GM10266 (cell line): Measurements from ENCODE around the gene HP.
"Not testable (repeated sequence)": the region's sequence is repeated elsewhere in the genome, so short reads cannot be mapped to it uniquely, and the experiment has no call there.

Experiments
- DNase-seq: peaks from one replicate; pipeline ENCODE4 v3.0.0; 2012; ENCODE audit errors: extremely low spot score
- CTCF ChIP-seq: IDR thresholded peaks from 2 replicates; pipeline ENCODE4 v1.5.1; 2012; ENCODE audit warnings: mild to moderate bottlenecking, low read depth; ENCODE audit not compliant: control insufficient read depth, insufficient read depth; ENCODE audit errors: missing control alignments

HP gene

GRCh38 chr16:72060405-72060804 is 6.1 kb downstream of the HP start:
- TF ChIP-seq CTCF: no peak
- no peak for DNase-seq

GRCh38 chr16:72061564-72061963 is 7.3 kb downstream of the HP start:
- DNase-seq: no peak
- no peak for TF ChIP-seq CTCF

GRCh38 chr16:72064361-72064894 is 10.1 kb downstream of the HP start:
- TF ChIP-seq CTCF: no peak
- DNase-seq: no peak

GRCh38 chr16:72066747-72067146 is 12.4 kb downstream of the HP start:
- peak; percentile 53 for TF ChIP-seq CTCF
- peak; percentile 31 for DNase-seq

GRCh38 chr16:72068930-72069329 is 14.6 kb downstream of the HP start:
- TF ChIP-seq CTCF: no peak
- no peak for DNase-seq

- DNase-seq: no peak
- TF ChIP-seq CTCF: no peak
These were observed 18.4 kb downstream of the HP start for GRCh38 chr16:72072514-72073342.

GRCh38 chr16:72073560-72074230 is 19.4 kb downstream of the HP start:
- TF ChIP-seq CTCF: no peak
- no peak for DNase-seq

- not testable (repeated sequence) for DNase-seq
These were observed 20.8 kb downstream of the HP start for GRCh38 chr16:72075067-72075466.

GRCh38 chr16:72076991-72077706 is 22.8 kb downstream of the HP start:
- not testable (repeated sequence) for DNase-seq
